Measurements from ENCODE around the gene PRDM11. TPM values are rescaled to one million over a fixed set of nuclear protein-coding genes. Genes with fewer than 3 reads are reported as not detected.

Gene PRDM11
- total and polyA plus RNA-seq, 2 of the 8 experiments (the other 6 are each of a cell fraction or from before 2014, with no cell fraction given) = 3.6 to 11.7 TPM

- TF ChIP-seq CREB1 (IDR thresholded peaks at IDR 0.05) (no peak), RBBP5 (IDR thresholded peaks at IDR 0.05; ENCODE audit: borderline replicate concordance, low read depth, low read length) (no peak), PHF8 (conservative IDR thresholded peaks at IDR 0.05; ENCODE audit: low read depth, low read length) (no peak), POU5F1 (IDR thresholded peaks at IDR 0.05; ENCODE audit: low read depth, low read length) (no peak)
Observed at GRCh38 chr11:45158891-45159605, 12.6 kb downstream of the PRDM11 start (continued).

Measured in H1 (cell line).